Subcutaneous adipose tissue (tissue), 4 donors: ENCODE results near the gene USE1. TPM values are rescaled to one million over a fixed set of nuclear protein-coding genes. Genes with fewer than 3 reads are reported as not detected.

ENCODE experiments used
- total RNA-seq, 4 donors: library from RNA; depleted of rRNA; stranded (reverse); fragments of >200 nt; gene quantifications; one replicate each; pipeline ENCODE4 v1.1.0, GENCODE V29; 2016
- TF ChIP-seq, protein P1 (sequence below): fragments of 450-650 bp; IDR thresholded peaks from one replicate; pipeline ENCODE4 v1.5.1; 2016; ENCODE audit warnings: low read depth, mild to moderate bottlenecking, control low read depth, antibody characterized with exemption, moderate library complexity

USE1 gene
- total RNA-seq, 4 donors from 2014 or later, result 20.5 to 31.3 (median 29.2) TPM

DNA sequence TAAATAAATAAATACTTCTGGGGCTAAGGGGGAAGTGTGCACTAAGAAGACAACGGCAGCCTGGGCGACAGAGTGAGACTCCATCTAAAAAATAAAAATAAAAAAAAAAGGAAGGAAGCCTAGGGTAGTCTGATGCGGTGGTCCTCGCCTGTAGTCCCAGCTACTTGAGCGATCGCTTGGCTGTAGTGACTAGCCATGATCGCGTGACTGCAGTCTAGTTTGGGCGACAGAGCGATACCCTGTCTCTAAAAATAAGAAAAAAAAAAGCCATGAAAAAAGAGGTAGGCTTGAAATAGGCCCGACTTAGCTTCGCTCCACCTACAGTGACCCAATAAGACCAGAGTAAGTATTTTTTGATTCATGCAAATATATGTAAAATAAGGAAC, 51.4 kb downstream of the USE1 start:
- TF ChIP-seq, protein P1, sequence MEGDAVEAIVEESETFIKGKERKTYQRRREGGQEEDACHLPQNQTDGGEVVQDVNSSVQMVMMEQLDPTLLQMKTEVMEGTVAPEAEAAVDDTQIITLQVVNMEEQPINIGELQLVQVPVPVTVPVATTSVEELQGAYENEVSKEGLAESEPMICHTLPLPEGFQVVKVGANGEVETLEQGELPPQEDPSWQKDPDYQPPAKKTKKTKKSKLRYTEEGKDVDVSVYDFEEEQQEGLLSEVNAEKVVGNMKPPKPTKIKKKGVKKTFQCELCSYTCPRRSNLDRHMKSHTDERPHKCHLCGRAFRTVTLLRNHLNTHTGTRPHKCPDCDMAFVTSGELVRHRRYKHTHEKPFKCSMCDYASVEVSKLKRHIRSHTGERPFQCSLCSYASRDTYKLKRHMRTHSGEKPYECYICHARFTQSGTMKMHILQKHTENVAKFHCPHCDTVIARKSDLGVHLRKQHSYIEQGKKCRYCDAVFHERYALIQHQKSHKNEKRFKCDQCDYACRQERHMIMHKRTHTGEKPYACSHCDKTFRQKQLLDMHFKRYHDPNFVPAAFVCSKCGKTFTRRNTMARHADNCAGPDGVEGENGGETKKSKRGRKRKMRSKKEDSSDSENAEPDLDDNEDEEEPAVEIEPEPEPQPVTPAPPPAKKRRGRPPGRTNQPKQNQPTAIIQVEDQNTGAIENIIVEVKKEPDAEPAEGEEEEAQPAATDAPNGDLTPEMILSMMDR, result no peak

DNA sequence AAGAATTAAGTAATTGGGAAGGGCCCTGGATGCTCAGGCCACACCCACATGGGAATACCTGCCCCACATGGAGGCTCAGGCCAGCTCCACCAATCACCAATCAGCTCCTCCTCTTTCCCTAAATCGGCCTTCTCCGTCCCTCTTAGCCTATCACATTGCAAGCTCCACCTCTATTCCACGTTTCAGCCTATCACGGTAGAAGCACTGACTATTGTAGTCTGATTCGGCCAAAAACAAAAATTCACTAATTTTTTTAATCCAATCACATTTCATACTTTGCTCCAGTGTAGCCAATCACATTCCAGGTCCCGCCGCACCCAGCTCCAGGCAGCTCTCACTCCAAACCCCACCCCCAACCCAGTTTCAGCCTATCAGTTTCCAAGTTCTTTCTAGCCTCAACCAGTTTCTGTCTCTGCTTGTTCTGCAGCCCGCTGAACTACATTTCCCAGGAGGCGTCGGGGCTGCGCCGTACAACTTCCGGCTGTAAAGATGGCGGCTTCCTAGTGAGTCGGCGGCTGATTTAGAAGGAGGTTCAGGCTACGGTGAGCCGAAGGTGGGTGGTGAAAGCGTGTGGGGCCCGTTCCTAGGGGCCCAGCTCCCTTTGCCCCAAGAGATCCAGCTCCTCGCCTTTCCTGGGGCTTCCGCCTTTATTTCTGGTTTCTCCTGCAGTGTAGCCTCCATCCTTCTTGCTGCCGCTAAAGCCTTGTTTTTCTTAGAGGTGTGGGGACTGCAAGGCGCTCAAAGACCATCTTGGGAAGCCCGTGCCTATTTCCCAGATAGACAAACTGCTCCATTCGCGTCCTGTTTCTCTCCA, 52.0 kb downstream of the USE1 start, which contains the start of gene BABAM1:
BABAM1 (plus strand) TSS at position 469 of the 814 bp plus-strand sequence. CDS start 1,364 bp downstream, outside the sequence.
- TF ChIP-seq, protein P1, result no peak

DNA sequence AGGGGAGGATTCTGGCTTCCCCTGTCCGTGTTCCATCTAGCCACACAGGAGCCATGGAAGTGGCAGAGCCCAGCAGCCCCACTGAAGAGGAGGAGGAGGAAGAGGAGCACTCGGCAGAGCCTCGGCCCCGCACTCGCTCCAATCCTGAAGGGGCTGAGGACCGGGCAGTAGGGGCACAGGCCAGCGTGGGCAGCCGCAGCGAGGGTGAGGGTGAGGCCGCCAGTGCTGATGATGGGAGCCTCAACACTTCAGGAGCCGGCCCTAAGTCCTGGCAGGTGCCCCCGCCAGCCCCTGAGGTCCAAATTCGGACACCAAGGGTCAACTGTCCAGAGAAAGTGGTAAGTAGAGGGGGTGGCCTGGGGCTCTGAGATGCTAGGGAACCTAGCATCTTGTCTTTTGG, 53.6 kb downstream of the USE1 start:
- TF ChIP-seq, protein P1, result no peak

Other genes with a start within 250 kb of the USE1 start
- 10 to 100 TPM in 2 of 4 donors, 1 to 10 TPM in 2; 3.7 to 75.5 (median 22.0) TPM for gene CPAMD8, start 188.5 kb upstream of the USE1 start, total RNA-seq
- gene HAUS8, start 139.9 kb upstream of the USE1 start, total RNA-seq, result 1 to 10 TPM; 3.3 to 6.5 (median 4.8) TPM
- gene MYO9B, start 139.6 kb upstream of the USE1 start, total RNA-seq, result 100 to 1,000 TPM in 1 of 4 donors, 10 to 100 TPM in 3; 72.0 to 158 (median 82.8) TPM
- gene OCEL1, start 10.9 kb downstream of the USE1 start, total RNA-seq, result 10 to 100 TPM in 2 of 4 donors, 1 to 10 TPM in 2; 8.8 to 16.2 (median 12.0) TPM
- gene NR2F6, start 30.6 kb downstream of the USE1 start, total RNA-seq, result 10 to 100 TPM in 2 of 4 donors, 1 to 10 TPM in 2; 7.1 to 47.7 (median 10.7) TPM
- 10 to 100 TPM in 1 of 4 donors, 1 to 10 TPM in 3; 3.4 to 39.9 (median 4.8) TPM for gene USHBP1, start 49.4 kb downstream of the USE1 start, total RNA-seq
- gene BABAM1, start 52.1 kb downstream of the USE1 start, total RNA-seq, result 10 to 100 TPM; 49.6 to 60.6 (median 54.7) TPM
- gene ANKLE1, start 66.5 kb downstream of the USE1 start, total RNA-seq, result under 1 TPM in 2 of 4 donors, not detected in 2; 0.22 to 0.51 TPM
- gene ABHD8, start 88.1 kb downstream of the USE1 start, total RNA-seq, result 10 to 100 TPM in 2 of 4 donors, 1 to 10 TPM in 2; 6.2 to 17.5 (median 12.1) TPM
- 100 to 1,000 TPM; 117 to 211 (median 135) TPM for gene MRPL34, start 90.5 kb downstream of the USE1 start, total RNA-seq
- gene DDA1, start 94.2 kb downstream of the USE1 start, total RNA-seq, result 10 to 100 TPM in 2 of 4 donors, 1 to 10 TPM in 2; 4.6 to 23.5 (median 9.5) TPM
- 10 to 100 TPM in 1 of 4 donors, 1 to 10 TPM in 3; 5.4 to 30.3 (median 7.5) TPM for gene ANO8, start 119.5 kb downstream of the USE1 start, total RNA-seq
- gene GTPBP3, start 122.2 kb downstream of the USE1 start, total RNA-seq, result 10 to 100 TPM in 3 of 4 donors, 1 to 10 TPM in 1; 8.6 to 32.2 (median 14.6) TPM
- gene PLVAP, start 162.0 kb downstream of the USE1 start, total RNA-seq, result 100 to 1,000 TPM in 1 of 4 donors, 10 to 100 TPM in 3; 22.6 to 220 (median 82.6) TPM
- gene CCDC194, start 178.8 kb downstream of the USE1 start, total RNA-seq, result not detected
- gene BST2, start 190.3 kb downstream of the USE1 start, total RNA-seq, result 100 to 1,000 TPM in 2 of 4 donors, 10 to 100 TPM in 2; 61.5 to 153 (median 92.1) TPM
- gene MVB12A, start 204.7 kb downstream of the USE1 start, total RNA-seq, result 10 to 100 TPM; 45.6 to 61.7 (median 54.3) TPM
- under 1 TPM in 3 of 4 donors, not detected in 1; 0.34 to 0.66 (median 0.49) TPM for gene TMEM221, start 233.3 kb downstream of the USE1 start, total RNA-seq
- gene NXNL1, start 245.6 kb downstream of the USE1 start, total RNA-seq, result 1 to 10 TPM in 2 of 4 donors, not detected in 2; 1.3 to 2.1 TPM